GM18508 (cell line): ENCODE measurements around the gene AHCY.
"Not testable (repeated sequence)": the region's sequence is repeated elsewhere in the genome, so short reads cannot be mapped to it uniquely, and the experiment has no call there.

Experiments used
- ATAC-seq: cut with Tn5 transposase; IDR thresholded peaks from one replicate; pipeline ENCODE4 v1.9.1; 2021; ENCODE audit warnings: moderate number of reproducible peaks; ENCODE audit not compliant: insufficient read depth, unreplicated experiment

The AHCY gene

DNA sequence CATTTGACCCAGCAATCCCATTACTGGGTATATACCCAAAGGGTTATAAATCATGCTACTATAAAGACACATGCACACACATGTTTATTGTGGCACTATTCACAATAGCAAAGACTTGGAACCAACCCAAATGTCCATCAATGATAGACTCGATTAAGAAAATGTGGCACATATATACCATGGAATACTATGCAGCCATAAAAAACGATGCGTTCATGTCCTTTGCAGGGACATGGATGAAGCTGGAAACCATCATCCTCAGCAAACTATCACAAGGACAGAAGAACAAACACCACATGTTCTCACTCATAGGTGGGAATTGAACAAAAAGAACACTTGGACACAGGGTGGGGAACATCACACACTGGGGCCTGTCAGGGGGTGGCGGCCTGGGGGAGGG lies 25.1 kb upstream of the AHCY start:
- not testable (repeated sequence) for ATAC-seq

DNA sequence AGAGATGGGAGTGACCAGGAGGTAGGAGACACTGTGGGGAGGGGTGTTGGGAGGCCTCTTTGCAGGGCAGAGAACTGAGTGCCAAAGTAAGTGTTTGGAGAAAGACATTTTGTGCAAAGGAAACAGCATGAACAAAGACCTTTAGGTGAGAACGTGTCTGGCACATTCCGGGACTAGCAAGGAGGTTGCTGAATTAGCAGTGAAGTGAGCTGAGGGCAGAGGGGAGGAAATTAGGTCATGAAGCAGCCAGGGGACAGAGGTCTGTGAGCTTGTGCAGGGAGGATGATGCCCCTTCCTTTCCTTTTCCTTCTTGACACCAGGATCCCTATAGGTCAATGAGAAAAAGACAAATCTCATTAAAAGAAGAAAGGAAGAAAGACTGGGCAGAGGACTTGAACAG lies 21.4 kb upstream of the AHCY start:
- no peak for ATAC-seq

DNA sequence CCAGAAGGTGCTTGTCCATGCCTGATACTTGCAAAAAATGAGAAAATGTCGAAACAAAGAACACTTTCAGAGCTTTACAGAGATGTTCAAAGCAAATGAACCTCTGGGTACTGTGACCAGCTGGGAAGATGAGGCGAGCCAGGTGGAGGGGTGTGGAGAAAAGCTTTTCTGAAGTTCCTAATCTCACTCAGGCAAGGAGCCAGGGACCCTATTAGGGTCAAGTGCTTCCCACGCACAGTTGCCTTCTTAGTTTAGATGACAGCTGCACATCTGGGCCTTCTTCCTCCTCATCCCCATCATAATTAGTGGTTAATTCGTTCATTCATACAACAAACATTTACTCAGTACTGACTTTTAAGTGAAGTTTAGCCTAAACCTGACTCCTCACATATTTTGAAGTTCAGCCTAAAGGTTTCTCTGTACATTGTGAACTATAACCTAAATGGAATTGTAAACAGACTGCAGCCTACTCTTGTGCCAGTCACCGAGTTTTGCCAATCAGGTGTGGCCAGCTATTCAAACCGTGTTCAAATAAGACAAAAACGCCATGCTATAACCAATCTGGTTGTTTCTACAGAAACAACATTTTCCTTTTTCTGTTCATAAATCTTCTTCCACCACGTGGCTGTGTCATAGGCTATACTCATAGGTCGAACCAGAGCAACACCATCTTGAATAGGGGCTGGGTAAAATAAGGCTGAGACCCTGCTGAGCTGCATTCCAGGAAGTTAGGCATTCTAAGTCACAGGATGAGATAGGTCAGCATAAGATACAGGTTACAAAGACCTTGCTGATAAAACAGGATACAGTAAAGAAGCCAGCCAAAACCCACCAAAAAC lies 19.3 kb upstream of the AHCY start:
- no peak for ATAC-seq

DNA sequence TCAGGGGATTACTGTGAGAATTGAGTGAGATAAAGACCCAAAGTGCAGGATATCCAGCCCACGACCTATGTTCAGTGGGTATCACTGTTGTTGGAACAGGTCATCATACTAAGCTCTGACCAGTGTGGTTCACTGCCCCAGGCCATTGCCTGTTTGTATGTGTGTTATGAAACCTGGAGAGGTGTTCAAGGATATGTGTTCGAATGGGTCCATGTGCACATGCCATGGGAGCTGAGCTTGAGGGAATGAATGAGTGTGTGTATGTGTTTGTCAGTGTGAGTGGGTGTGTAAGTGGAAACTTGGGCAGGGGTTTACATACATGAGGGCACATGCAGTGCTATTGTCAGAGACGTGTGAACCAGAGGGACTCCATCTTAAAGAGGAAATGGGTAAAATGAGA lies 17.7 kb upstream of the AHCY start:
- ATAC-seq, result no peak

DNA sequence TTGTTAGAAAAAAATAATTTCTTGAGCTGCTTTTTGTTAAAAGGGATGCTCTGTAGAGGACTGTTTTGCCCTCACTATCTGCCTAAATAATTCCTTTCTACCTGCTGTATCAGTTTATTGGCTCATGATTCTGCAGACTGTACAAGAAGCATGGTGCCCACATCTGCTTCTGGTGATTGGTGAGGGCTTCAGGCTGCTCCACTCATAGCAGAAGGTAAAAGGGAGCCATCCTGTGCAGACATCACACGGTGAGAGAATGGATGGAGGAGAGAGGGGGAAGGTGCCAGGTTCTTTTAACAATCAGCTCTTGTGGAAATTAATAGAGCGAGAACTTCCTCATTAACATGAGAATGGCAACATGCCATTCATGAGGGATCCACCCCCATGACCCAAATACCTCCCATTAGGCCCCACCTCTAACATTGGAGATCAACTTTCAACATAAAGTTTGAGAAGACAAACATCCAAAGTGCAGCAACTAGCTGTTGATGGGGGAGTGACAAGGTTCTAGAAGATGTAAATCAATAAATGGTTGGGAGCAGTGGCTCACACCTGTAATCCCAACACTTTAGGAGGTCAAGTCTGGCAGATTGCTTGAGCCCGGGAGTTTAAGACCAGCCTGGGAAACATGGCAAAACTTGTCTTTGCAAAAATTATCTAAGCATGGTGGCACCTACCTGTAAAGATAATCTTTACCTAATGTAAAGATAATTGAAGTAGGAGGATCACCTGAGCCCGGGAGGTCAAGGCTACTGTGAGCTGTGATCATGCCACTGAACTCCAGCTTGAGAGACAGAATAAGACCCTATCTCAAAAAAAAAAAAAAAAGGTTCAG lies 15.7 kb upstream of the AHCY start:
- ATAC-seq, result no peak

DNA sequence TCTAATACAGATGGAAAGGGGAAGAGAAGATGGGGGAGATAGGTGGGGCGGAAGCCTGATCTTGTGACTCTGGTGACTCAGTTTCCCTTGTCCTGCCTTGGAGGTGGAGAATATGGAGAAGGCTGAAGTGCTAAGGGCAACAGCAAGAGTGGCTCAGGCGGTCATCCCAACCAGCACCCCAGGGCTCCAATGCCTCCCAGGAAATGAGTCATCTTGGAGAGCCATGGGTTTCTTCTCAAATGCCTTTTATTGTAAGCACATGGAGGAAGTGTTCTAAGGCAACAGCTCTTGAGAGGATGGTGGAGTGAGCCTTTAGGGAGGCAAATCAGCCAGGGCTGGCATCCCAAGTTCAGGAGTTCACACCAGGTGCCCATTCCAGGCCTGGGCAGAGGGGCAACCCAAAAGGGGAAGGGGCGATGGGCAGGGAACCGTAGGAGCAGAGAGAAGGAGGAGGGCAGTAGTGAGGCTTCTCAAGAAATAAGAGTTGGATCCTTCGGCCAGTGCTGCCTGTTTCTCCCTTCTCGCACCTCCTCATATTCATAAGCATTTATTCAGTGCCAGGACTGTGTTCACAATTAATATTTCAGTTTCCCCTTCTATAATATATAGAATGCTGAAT lies 13.2 kb upstream of the AHCY start:
- no peak for ATAC-seq

DNA sequence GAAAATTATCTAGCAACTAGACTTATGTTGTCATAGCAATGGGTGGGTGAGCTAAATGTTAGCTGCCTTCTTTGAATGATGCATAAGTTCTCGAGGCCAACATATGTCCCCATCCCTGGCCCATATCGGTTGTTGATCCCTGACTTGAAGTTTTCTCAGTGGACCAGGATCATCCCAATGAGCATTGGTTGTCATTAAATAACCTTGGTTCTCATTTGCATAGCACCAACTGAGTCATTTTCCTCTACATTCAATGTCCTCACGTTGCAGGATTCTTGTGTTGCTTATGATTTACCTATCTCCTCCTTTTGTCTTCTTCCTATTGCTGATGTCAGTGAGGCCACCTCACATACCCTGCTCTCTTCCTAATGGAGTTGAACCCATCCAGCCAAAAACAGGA lies 12.1 kb upstream of the AHCY start:
- no peak for ATAC-seq

DNA sequence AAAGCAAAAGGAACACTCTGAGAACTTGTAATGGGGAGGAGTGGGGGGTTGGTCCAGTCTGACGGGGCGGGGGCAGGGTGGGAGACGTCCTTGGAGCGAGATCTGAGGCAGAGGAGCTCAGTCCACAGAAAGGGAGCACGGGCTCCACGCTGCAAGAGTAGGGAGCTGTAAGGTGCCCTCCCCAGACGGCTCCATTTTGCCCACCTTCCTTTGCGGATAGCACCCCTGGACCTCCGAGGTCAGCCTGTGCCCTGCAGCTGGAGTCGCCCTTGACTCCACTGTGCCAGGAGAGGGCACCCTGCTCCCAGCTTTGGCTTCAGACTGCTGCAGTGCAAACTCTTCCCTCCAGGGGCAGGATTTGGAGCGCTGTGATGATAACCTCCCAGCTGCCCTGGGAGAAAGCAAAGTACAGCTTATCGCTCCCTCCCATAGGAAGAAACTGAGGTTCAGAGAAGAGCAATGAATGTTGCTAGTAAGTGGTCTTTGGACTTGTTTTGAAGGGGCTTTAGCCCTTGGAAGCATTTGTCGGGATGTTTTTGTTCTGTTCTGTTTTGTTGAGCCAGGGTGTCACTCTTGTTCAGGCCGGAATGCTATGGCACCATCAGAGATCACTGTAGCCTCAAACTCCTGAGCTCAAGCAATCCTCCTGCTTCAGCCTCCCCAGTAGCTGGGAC lies 9.5 kb upstream of the AHCY start:
- no peak for ATAC-seq

DNA sequence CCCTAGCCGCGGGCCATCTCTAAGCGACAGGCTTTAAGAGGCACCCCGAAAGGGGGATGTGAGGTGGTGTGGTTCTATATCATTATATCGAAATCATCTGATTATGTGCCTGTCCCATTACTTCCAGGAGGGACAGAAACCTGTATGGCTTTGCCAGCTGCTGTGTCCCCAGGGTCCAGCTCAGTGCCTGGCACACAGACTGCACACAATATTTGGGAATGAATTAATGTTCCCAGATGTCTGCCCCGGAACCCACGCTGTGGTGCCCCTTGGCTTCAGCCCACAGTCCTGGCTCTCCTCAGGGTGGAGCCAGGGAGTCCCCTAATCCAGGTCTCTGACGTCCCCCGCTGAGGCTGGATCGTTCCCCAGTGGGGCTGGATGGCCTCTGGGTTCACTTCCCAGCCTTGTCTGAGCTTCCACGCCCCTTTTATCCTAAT lies 8.9 kb upstream of the AHCY start:
- no peak for ATAC-seq

DNA sequence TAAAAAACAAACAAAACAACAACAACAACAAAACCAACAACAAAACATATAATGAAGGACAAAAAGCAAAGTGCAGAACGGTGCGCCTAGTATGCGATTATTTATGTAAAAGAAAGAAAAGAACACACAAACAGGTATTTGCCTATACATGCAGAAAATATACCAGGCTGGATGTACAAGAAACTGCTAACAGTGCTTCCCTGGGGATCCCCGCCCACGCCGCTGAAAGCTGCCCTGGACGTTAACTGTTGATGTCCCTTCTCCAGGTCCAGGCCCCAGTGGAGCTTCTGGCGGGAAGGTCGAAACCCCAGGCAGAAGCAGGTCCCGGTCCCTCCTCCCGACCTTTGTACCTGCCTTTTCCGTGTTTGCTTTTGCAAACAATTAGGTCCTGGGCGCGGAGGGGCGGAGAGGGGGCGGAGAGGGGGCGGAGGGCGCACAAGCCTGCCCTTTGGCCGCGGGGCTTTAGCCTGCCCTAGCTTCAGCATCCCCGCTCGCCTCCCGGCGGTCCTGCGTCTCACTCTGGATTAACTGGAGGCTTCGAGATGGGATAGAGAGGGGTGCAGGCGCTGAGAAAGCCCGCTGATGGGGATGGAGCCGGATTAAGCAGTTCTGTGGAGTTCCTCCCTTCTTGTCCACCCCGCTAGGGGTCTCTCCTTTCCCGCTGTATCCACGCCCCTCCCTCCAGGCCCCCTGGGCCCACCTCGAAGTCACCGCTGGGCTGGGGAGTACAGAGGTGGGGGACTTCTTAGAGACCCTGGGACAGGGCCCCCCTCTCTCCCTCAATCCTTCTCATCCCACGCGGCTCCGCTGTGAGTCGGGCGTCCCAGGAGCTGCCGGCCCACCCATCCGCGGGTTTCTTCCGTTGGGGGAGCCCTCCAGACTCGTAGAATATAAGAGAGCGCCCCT lies 8.2 kb upstream of the AHCY start:
- ATAC-seq, result no peak

DNA sequence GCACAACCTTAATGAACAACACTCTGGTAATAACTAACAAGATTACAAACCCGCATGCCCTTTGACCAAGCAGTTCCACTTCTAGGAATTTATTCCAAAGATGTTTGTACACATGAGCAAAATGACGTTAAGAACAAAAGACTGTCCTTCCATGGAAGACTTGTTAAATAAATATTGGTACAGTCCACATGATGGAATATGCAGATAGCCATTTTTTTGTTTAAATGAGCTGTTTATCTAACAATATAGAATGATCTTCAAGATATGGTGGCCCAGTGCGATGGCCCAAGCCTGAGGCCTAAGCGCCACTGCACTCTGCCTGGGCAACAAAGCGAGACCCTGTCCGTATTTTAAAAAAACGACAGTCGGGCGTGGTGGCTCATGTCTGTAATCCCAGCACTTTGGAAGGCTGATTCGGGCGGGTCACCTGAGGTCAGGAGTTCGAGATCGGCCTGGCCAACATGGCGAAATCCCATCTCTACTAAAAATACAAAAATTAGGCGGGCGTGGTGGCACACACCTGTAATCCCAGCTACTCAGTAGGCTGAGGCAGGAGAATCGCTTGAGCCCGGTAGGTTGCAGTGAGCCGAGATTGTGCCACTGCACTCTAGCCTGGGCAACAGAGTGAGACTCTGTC lies 7.4 kb upstream of the AHCY start:
- no peak for ATAC-seq

DNA sequence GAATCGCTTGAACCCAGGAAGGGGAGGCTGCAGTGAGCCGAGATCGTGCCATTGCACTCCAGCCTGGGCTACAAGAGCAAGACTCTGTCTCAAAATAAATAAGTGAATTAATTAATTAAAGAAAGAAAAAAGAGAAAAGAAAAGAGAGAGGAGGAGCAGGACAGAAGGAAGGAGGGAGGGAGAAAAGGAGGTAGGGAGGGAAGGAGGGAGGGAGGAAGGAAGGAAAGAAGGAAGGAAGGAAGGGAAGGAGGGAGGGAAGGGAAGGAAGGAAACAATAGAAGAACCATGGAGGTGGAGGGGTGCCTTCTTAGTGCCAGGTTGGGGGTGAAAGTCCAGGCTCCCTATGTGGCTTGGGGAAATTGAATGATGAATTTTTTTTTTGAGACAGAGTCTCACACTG lies 6.5 kb upstream of the AHCY start:
- no peak for ATAC-seq

DNA sequence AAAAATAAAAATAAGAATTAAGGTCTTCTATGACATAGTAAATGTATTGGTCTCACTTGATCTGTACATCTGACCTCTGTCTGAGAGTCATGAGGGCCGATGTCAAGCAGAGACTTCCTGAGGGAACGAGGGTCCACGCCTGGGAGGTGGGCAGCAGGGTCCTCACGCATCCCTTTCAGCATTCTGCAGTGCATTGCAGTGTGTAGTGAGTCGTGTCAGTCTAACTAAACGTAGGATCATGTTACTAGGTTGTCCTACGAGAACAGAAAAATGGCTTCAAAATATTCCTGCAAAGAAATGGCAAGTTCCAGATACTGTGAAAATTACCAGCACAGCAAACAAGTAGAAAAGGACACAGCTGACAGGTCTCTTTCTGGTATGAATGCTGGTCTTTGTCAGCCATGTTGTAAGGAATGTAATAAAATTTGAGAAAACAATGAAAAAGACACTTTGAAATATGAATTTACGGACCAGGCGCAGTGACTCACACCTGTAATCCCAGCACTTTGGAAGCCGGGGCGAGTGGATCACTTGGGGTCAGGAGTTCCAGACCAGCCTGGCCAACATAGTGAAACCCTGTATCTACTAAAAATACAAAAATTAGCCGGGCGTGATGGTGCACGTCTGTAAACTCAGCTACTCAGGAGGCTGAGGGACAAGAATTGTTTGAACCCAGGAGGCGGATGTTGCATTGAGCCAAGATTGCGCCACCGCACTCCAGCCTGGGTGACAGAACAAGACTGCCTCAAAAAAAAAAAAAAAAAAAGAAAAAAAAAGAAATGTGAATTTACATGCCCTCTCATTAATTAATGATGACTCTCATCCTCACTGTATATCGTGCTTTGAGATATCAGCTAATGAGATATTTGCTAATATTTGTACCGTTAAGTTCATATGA lies 2.4 kb upstream of the AHCY start:
- no peak for ATAC-seq

DNA sequence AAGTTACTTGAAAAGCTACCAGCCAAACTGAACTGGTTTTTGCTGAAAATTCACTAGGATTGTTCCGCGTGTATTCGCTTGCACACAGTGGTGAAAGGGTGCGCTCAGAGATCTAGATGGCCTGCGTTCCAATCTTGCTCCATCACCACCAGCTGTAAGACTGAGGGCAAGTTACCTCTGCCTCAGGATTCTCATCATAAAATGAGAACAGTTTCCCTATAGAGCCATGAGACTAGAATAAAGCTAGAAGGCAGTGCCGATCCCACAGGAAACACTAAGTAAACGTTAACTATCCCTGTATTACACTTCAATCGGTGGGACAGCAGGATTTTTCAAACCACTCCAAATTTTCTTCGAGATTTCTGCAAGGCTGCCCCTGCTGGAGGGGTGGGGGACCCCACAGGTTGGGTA lies 838 bp downstream of the AHCY start:
- ATAC-seq, result no peak

DNA sequence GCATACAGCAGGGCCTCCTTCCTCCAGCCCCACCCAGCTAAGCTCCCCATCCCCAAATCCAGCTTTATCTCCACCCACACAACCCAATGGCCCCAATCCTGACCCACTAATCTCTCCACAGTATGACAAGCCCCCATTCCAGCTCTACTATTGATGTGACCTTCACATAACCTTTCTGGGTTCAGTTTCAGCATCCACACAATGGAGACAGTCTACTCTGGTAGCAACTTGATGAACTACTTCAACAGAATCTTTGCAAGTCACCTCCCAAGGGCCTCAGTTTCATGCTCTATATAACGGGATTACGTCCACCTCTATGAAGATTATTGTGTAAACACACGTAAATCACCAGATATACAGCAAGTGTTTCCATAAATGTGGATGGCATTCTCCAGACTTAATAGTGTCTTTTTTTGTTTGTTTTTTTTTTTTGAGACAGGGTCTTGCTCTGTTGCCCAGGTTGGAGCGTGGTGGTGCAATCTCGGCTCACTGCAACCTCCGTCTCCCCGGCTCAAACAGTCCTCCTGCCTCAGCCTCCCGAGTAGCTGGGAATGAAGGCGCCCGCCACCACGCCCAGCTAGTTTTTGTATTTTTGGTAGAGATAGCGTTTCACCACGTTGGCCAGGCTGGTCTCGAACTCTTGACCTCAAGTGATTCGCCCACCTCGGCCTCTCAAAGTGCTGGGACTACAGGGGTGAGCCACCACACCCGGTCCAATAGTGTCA lies 1.4 kb downstream of the AHCY start:
- no peak for ATAC-seq

DNA sequence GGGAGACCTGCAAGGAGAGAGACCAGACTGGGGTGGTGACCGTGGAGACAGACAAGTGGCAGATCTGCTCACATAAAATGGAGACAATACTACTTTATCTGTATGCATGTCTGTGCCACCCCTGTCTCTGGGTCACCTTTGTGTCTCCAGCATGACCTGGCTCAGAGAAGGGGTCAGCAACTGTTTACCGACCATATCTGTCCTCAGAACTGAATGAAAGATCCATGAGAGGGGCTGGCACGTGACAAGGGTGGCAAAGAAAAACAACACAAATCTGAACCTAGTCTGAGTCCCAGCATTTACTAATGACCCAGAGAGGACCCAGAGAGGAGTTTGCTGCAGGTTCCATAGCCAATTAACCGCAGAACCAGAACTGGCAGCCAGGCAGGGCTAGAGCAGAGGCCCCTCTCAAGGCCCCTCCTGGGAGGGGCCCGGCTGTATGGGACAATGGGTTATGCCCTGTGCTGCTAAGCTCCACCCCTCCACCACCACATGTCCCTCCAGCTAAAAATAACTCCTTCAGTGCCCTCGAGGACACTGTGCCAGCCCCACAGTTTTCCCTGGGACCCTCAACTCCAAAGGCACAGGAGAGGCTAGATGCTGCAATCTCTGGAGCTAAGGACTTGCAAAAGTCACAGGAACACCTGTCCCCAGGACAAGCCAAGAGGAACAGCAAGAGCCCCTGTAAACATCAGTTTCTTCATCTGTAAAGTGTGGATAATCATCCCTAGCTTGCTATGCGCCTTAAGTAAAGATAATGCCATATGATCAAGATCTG lies 2.2 kb downstream of the AHCY start:
- no peak for ATAC-seq
